ENCODE measurements around the gene CASP2.

CASP2 gene

GRCh38 chr7:143334244-143334643 is 46.1 kb downstream of the CASP2 start:
- DNase-seq (ENCODE audit: low read depth) = no peak

GRCh38 chr7:143337216-143337615 is 49.1 kb downstream of the CASP2 start:
- no peak for DNase-seq (ENCODE audit: low read depth)

GRCh38 chr7:143341842-143342241 is 53.7 kb downstream of the CASP2 start:
- DNase-seq (ENCODE audit: low read depth) = no peak

GRCh38 chr7:143343596-143343995 is 55.4 kb downstream of the CASP2 start:
- DNase-seq (ENCODE audit: low read depth) = no peak

- peak; percentile 40 for DNase-seq (ENCODE audit: low read depth)
Observed at GRCh38 chr7:143345428-143345900, 57.3 kb downstream of the CASP2 start.

GRCh38 chr7:143346018-143346417 is 57.9 kb downstream of the CASP2 start:
- no peak for DNase-seq (ENCODE audit: low read depth)

- DNase-seq (ENCODE audit: low read depth) = no peak
Observed at GRCh38 chr7:143347950-143348349, 59.8 kb downstream of the CASP2 start.

- DNase-seq (ENCODE audit: low read depth) = no peak
Observed at GRCh38 chr7:143351060-143351459, 62.9 kb downstream of the CASP2 start.

GRCh38 chr7:143351574-143351973 is 63.4 kb downstream of the CASP2 start:
- DNase-seq (ENCODE audit: low read depth) = no peak

GRCh38 chr7:143352531-143353002 is 64.4 kb downstream of the CASP2 start:
- no peak for DNase-seq (ENCODE audit: low read depth)

GRCh38 chr7:143354376-143354775 is 66.2 kb downstream of the CASP2 start:
- DNase-seq (ENCODE audit: low read depth) = no peak

GRCh38 chr7:143354965-143355364 is 66.8 kb downstream of the CASP2 start:
- no peak for DNase-seq (ENCODE audit: low read depth)

- DNase-seq (ENCODE audit: low read depth) = no peak
Observed at GRCh38 chr7:143355450-143356385, 67.6 kb downstream of the CASP2 start.

GRCh38 chr7:143356414-143357050 is 68.4 kb downstream of the CASP2 start:
- no peak for DNase-seq (ENCODE audit: low read depth)
